Measurements from ENCODE around the gene HOOK1.

- no peak for TF ChIP-seq CTCF (conservative IDR thresholded peaks at IDR 0.05; ENCODE audit: low read length)
- TF ChIP-seq EZH2phosphoT487 (IDR thresholded peaks at IDR 0.05; ENCODE audit: borderline replicate concordance, low read depth, low read length), result no peak
Observed at GRCh38 chr1:59775480-59775879, 39.3 kb upstream of the HOOK1 start.

Measured in OCI-LY7 (cell line).